GM19023 (cell line): ENCODE measurements around the gene FBXO4.
"Not testable (repeated sequence)": the region's sequence is repeated elsewhere in the genome, so short reads cannot be mapped to it uniquely, and the experiment has no call there.

Source experiments
- ATAC-seq: cut with Tn5 transposase; IDR thresholded peaks from one replicate; pipeline ENCODE4 v1.9.1; 2021; ENCODE audit warnings: mild to moderate bottlenecking, moderate library complexity; ENCODE audit not compliant: unreplicated experiment

The FBXO4 gene

DNA sequence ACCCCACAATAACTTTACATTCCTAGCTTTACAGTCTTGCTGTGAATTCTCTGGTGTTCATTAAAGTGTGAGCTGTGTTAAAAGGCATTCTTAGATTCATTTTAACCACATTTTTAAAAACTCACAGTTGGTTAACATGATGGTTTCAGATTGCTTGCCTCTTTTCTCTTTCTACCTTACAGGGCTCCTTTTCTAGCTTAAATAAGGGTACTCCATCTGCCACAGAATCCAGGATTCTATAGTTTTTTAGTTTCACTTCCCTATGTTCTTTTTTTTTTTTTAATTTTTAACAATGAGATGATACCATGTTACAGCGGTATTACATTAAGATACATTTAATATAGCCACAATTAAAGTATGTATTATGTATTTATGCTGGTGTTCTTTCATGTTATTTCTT is 3.9 kb upstream of the FBXO4 start:
- ATAC-seq, result no peak

- ATAC-seq, result no peak
These were observed 3.2 kb upstream of the FBXO4 start for GRCh38 chr5:41921874-41922273.

- ATAC-seq, result no peak
These were observed 582 bp upstream of the FBXO4 start for GRCh38 chr5:41924526-41924871.

DNA sequence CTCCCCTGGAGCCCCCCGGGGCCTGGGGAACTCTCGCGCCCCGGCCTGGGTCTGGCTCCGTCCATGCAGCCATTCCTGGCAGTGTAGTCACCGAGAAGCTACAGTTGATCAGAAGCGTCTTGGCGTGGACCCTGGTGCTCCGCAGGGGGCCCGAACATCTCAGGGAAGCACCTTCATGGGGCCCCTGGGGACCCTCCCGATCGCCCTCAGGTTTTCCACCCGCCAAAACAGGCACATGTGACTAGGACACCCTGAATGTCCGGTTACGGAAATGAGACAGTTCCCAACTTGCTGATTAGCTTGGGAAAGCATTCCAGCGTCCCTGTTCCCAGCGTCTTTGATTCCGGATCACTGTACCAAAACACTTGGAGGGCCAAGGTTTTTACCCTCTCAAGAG is 472 bp downstream of the FBXO4 start:
- peak; percentile 32 for ATAC-seq

GRCh38 chr5:41927604-41928003 is 2.5 kb downstream of the FBXO4 start:
- ATAC-seq, result no peak

- ATAC-seq, result no peak
These were observed 4.0 kb downstream of the FBXO4 start for GRCh38 chr5:41929035-41929434.

DNA sequence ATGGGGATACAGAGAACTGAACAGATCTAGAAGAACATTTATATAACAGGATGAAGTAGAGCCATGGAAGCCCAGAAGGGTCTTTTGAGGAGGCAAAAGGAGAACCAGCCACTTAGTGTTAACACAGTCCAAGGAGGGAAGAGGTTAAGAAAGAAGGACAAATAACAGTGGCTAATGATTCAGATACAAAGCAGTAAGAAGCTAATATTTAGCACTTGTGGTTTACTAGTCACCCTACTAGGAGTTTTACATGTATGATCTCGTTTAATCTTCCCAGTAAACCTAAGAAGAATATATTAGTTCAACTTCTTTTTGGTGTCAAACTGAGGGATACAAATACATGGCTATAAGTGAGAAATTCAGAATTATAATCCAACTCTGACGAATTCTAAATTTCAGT is 7.7 kb downstream of the FBXO4 start:
- ATAC-seq, result no peak

DNA sequence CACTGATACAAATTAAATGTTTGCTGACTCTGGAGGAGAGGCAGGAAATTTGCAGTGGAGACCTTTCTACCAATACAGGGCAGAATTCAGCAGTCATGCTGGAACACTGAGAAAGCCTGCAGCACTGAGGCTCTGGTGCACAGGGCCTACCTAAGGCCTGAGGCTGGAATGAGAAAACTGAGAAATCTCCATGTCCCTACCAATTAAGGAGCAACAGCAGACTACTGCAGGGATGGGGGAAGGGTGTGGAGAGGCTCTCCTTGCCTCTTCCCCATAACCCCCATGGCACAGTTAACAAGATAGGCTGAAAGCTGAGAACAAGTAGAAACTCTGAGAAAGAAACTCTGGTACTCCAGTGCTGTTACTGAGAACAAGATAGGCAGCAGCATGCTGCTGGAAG is 10.5 kb downstream of the FBXO4 start:
- ATAC-seq, result no peak

DNA sequence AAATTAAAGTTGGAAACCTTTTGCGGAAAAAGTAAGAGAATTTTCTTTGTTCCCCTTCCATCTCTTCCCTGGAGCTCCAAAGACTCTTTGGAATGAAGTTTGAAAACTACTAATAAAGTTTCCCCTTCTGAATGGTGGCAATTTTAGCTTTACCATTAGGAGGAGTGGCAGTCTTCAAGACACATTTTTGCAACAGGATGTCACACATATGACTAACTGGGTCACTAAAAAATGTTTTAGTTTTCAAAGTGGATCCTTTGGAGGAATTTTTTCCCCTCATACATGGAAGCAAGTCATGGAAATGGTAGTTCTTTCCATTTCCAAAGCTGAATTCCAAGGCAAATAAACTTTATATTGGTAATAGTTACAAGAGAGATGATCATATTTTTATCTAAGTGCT is 15.6 kb downstream of the FBXO4 start:
- no peak for ATAC-seq

- ATAC-seq, result not testable (repeated sequence)
These were observed 20.4 kb downstream of the FBXO4 start for GRCh38 chr5:41945332-41945955.

DNA sequence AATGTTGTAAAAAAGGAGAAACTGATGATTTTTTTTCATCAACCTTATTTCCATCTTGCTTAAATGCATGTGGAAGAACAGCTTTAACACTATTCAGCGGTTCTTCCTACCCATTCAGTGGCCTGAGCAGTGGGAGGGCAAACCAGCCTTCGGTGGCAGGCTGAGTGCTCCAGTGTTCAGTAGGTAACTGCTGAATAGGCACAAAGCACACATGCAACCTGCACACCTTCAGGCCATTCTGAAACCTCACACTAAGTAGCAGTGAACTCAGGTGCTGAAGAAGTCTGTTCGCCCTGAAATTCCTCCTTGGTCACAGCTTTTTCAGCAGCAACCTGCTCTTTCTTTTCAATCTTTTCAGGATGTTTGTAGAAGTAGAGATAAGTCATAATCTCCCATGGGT is 26.1 kb downstream of the FBXO4 start:
- no peak for ATAC-seq

- ATAC-seq, result no peak
These were observed 29.2 kb downstream of the FBXO4 start for GRCh38 chr5:41954286-41954685.

- ATAC-seq, result no peak
These were observed 30.4 kb downstream of the FBXO4 start for GRCh38 chr5:41955432-41956024.

DNA sequence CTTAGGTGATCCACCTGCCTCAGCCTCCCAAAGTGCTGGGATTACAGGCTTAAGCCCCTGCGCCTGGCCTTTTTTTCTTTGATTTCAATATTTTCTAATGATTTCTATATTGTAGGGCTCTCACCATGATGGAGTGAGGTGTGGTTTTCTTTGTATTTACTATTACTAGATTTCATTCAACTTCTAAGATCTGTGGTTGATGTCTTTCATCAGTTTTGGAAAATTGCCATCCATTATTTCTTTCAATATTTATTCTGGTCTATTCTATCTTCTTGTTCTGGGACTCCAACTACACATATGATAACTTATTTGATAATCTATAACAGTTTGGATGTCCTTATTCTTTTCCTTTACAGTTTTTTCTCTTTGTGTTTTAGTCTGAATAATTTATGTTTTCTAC is 31.9 kb downstream of the FBXO4 start:
- ATAC-seq, result no peak

DNA sequence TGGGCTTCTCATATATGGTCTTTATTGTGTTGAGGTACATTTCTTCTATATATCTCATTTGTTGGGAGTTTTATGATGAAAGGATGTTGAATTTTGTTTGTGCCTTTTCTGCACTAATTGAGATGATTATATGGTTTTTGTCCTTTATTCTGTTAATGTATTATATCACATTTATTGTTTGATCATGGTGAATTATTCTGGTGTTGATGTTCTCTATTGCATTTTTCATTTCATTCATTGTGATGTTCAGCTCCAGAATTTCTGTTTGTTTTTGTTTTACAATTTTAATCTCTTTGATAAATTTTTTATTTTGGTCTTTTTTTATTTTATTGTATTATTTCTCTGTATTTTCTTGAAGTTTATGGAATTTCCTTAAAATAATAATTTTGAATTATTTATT is 35.4 kb downstream of the FBXO4 start:
- no peak for ATAC-seq

DNA sequence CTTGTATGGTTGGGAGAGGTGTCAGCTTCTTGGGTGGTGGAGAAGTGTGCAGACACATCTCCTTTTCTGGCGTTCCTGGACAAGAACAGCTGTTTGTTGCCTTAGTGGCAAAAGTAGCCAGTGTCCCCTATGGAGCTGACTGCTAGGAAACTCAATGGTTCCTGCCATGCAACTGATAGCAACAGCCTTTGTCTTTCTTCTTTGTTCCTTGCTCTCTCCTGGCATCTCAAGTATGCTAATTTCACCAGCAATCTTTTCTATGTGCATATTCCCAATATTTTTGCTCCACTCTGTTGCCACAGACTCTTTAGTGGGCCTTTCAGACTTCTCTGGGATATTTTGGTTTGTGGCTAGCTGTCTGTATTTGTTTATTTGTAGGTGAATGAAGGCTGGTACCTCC is 36.7 kb downstream of the FBXO4 start:
- no peak for ATAC-seq

DNA sequence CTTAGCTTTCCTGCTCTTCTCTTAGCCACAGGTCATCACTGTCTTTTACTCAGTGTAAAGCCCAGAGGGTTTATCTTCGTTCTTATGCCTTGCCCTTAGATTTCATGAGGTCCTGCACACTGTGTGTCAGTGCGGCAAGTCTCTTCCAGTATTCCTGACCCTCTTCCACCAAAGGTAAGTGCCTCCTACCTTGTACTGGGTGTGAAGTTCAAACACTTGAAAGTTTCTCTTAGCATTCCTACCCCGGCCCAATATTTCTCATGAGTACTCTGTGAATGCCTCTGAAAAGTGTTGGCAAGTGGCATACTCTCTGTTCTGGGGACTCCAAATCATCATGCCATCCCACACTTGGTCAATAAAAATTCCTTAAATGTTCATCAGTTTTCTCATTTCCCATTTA is 37.4 kb downstream of the FBXO4 start:
- no peak for ATAC-seq

DNA sequence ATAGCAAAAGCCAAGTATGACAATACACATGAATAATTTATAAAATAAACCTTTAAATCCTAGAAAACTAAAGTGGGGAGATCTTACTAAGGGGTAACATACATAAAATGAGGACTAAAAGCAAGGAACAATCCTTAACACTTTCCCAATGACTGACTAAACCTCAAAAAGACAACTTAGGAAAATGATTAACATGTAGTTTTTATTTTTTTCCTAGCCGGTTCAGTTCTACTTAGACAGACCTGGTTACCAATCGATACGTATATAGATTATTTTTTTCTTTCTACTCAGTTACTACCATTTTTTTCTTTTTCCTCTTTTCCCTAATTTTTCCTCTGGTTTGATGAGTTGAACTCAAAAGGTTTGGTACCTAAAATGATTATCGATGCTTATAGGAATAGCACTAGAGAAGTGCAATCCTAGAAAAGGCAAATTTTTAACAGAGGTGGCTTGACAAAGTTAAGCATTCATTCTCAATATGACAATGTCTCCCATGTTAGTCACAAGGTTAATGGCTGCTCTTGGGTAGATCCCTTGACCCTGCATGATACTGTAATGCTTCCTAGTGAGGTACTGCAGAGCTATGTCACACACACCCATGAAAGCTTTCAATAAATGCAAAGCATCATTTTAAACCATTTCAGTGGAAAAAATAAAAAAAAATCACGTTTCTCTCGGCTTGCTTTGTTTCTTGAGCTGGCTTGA is 41.5 kb downstream of the FBXO4 start:
- ATAC-seq, result no peak

DNA sequence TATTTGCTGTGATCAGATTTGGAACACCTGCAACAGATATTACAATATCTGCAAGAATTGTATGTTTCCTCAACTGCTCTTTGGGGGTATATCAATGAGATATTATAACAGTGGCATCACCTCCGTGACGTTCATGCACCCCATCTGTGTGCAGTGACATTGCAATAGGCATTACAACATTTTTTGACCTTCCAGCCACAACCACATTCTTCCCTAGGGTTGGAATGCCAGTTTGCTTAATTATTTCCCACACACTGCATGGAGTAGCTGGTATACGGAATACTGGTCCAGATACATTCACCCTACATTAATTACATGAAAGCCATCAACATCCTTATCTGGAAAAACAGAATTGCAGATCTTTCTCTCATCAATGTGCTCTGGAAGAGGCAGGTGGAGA is 42.3 kb downstream of the FBXO4 start:
- no peak for ATAC-seq

DNA sequence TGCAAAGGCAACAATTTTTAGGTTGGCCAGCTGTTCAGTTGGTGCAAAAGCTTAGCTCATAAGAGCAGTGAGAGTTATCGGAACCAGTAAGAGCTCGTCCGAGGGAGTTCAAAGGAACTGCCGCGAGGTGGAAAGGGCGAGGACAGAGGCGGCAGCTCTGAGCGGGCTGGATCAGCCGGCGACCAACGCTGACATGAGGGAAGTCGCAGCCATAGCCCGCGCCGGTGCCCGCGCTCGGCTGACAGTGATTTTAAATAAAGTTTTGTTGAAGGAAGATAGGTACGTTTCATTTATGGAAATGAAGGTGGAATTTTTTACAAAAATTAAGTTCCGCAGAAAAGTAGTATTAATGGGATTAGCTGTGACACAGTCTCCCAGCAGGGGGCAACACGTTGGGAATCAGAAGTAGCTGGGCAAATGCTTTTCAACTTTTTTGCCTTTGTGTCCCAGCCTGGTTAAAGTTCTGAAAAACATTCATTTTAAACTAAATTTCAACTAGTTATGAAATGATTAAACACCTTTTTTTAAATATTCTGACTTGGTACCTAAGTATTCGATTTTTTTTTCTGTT is 43.2 kb downstream of the FBXO4 start:
- ATAC-seq, result no peak

DNA sequence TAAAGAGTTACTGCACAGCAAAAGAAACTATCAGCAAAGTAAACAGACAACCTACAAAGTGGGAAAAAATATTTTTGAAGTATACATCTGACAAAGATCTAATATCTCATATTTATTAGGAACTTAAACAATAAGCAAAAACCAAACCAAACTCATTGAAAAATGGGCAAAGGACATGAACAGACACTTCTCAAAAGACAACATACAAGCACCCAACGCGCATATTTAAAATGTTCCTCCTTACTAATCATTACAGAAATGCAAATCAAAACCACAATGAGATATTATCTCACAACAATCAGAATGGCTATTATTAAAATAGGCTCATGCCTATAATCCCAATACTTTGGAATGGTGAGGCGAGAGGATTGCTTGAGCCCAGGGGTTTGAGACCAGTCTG is 48.0 kb downstream of the FBXO4 start:
- no peak for ATAC-seq

DNA sequence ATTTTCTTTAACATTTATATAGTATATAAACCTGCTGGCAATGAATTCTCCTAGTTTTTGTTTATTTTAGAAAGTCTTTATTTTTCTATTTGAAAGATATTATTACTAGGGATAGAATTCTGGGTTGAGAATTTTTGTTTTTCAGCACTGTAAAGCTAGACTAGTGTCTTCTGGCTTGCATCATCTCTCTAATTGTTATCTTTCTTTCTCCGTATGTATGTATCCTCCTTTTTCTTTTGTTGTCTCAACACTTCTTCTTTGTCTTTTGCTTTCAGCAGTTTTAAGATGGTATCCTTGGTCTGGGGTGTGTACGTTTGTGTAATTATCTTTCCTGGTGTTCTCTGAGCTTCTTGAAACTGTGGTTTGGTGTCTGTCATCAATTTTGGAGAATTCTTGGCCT is 48.8 kb downstream of the FBXO4 start:
- ATAC-seq, result no peak
